Ishikawa (cell line): ENCODE measurements around the gene USP33.

Experiments used
- CEBPB ChIP-seq: IDR thresholded peaks from 2 replicates; pipeline ENCODE4 v1.6.1; 2012
- CREB1 ChIP-seq: IDR thresholded peaks from 2 replicates; pipeline ENCODE4 v1.6.1; 2012; ENCODE audit warnings: low read depth
- EGR1 ChIP-seq: IDR thresholded peaks from 2 replicates; pipeline ENCODE4 v1.6.1; 2012
- EP300 ChIP-seq: IDR thresholded peaks from 2 replicates; pipeline ENCODE4 v1.6.1; 2012; ENCODE audit warnings: borderline replicate concordance
- FOXM1 ChIP-seq: IDR thresholded peaks from 2 replicates; pipeline ENCODE4 v1.6.1; 2012; ENCODE audit warnings: low read depth, borderline replicate concordance
- NFIC ChIP-seq: IDR thresholded peaks from 2 replicates; pipeline ENCODE4 v1.6.1; 2012
- RAD21 ChIP-seq: IDR thresholded peaks from 2 replicates; pipeline ENCODE4 v1.6.1; 2012; ENCODE audit warnings: low read depth
- REST ChIP-seq: IDR thresholded peaks from 2 replicates; pipeline ENCODE4 v1.6.1; 2012; ENCODE audit warnings: low read depth, mild to moderate bottlenecking
- TAF1 ChIP-seq: IDR thresholded peaks from 2 replicates; pipeline ENCODE4 v1.6.1; 2012; ENCODE audit warnings: low read depth, mild to moderate bottlenecking
- TCF12 ChIP-seq: IDR thresholded peaks from 2 replicates; pipeline ENCODE4 v1.6.1; 2012; ENCODE audit warnings: low read depth
- TEAD4 ChIP-seq: IDR thresholded peaks from 2 replicates; pipeline ENCODE4 v1.6.1; 2012
- YY1 ChIP-seq: IDR thresholded peaks from 2 replicates; pipeline ENCODE4 v1.6.1; 2012; ENCODE audit warnings: low read depth
- ZBTB7A ChIP-seq: IDR thresholded peaks from 2 replicates; pipeline ENCODE4 v1.6.1; 2012; ENCODE audit warnings: low read depth
- TF ChIP-seq, protein P1 (sequence below): IDR thresholded peaks from 2 replicates; pipeline ENCODE4 v1.6.1; 2012
- TF ChIP-seq, protein P2 (sequence below): IDR thresholded peaks from 2 replicates; pipeline ENCODE4 v1.6.1; 2012

USP33 gene

DNA sequence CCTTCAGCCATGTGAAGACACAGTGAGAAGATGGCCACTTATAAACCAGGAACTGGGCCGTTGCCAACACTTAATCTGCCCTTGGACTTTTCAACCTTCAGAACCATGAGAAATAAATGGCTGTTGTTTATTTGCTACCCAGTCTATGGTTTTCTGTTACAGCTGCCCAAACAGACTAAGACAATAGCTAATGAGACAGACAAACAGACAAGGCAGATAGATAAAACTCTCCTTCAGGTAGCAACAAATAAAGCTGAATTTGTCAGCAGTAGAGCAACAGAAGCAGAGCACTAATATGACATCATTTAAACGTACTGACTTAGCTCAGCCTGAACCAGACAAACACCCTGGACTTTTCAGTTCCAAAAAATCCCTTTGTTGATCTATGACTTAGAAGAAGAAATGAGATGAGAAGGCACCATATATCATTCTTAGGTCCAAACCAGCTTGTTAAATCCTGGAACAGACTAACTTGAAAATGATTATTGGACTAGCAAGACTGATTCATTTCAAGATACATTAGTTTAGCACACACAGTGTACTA is 104.1 kb downstream of the USP33 start:
- no peak for TF ChIP-seq CEBPB
- TF ChIP-seq CREB1 = no peak
- TF ChIP-seq TAF1 = no peak

DNA sequence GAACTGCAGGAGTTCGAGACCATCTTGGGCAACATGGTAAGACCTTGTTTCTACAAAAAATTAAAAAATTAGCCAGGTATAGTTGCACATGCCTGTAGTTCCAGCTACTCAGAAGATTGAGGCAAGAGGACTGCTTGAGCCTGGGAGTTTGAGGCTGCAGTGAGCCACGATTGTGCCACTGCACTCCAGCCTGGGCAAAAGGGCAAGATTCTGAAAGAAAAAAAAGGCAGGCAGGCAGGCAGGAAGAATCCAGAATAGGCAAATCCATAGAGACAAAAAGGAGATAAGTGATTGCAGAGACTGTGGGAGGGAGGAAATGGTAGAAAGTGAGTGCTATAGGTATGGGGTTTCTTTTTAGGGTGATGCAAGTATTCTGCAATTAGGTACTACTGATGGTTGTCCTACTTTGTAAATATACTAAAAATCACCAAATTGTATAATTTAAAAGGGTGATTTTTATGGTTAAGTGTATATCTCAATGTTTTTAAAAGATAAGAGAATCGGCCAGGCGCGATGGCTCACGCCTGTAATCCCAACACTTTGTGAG is 106.6 kb downstream of the USP33 start:
- TF ChIP-seq TEAD4 (no peak), ZBTB7A (no peak), NFIC (no peak), FOXM1 (no peak), TCF12 (no peak)

DNA sequence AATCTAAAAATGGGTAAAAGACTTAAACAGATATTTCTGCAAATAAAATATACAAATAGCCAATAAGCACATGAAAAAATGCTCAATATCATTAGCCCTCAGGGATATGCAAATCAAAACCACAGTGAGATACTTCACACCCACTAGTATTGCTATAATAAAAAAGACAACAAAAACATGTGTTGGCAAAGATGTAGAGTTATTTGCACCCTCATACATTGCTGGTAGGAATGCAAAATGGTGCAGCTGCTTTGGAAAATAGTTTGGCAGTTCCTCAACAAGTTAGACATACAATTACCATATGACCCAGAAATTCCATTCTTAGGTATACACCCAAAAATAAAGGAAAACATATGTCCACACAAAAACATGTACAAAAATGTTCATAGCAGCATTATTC is 107.4 kb downstream of the USP33 start:
- TF ChIP-seq TEAD4 (no peak), NFIC (no peak), EP300 (no peak), ZBTB7A (no peak), TCF12 (no peak), TAF1 (no peak), EGR1 (no peak), REST (no peak), YY1 (no peak), RAD21 (no peak), CREB1 (no peak), CEBPB (no peak), FOXM1 (no peak)
- TF ChIP-seq, protein P1, sequence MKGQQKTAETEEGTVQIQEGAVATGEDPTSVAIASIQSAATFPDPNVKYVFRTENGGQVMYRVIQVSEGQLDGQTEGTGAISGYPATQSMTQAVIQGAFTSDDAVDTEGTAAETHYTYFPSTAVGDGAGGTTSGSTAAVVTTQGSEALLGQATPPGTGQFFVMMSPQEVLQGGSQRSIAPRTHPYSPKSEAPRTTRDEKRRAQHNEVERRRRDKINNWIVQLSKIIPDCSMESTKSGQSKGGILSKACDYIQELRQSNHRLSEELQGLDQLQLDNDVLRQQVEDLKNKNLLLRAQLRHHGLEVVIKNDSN = no peak
- TF ChIP-seq, protein P2, sequence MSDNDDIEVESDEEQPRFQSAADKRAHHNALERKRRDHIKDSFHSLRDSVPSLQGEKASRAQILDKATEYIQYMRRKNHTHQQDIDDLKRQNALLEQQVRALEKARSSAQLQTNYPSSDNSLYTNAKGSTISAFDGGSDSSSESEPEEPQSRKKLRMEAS = no peak

- TF ChIP-seq ZBTB7A (no peak), REST (no peak)
These were observed 110.5 kb downstream of the USP33 start for GRCh38 chr1:77649127-77649526.
